ENCODE results near the gene NOBOX.
"Not testable (repeated sequence)": the region's sequence is repeated elsewhere in the genome, so short reads cannot be mapped to it uniquely, and the experiment has no call there.

Gene NOBOX

GRCh38 chr7:144403649-144404061, at the start of gene NOBOX:
NOBOX (minus strand) TSS chr7:144403693.
- no peak for DNase-seq

- DNase-seq: no peak
These were observed 48.6 kb upstream of the NOBOX start for GRCh38 chr7:144452064-144452463.

- DNase-seq: no peak
These were observed 42.1 kb upstream of the NOBOX start for GRCh38 chr7:144445590-144445989.

- peak; percentile 35 for DNase-seq
These were observed 36.3 kb upstream of the NOBOX start for GRCh38 chr7:144439717-144440205.

GRCh38 chr7:144438759-144439158, 35.3 kb upstream of the NOBOX start:
- no peak for DNase-seq

- peak; percentile 40 for DNase-seq
These were observed 34.1 kb upstream of the NOBOX start for GRCh38 chr7:144437370-144438191.

GRCh38 chr7:144436500-144436899, 33.0 kb upstream of the NOBOX start:
- DNase-seq: no peak

- DNase-seq: no peak
These were observed 24.9 kb upstream of the NOBOX start for GRCh38 chr7:144428431-144428830.

- DNase-seq: not testable (repeated sequence)
These were observed 24.0 kb upstream of the NOBOX start for GRCh38 chr7:144427539-144427938.

- DNase-seq: not testable (repeated sequence)
These were observed 15.4 kb upstream of the NOBOX start for GRCh38 chr7:144418931-144419330.

- no peak for DNase-seq
These were observed 12.8 kb upstream of the NOBOX start for GRCh38 chr7:144416341-144416740.

- DNase-seq: no peak
These were observed 12.4 kb upstream of the NOBOX start for GRCh38 chr7:144415858-144416257.

- DNase-seq: no peak
These were observed 11.3 kb upstream of the NOBOX start for GRCh38 chr7:144414815-144415214.

- DNase-seq: no peak
These were observed 6.9 kb upstream of the NOBOX start for GRCh38 chr7:144410441-144410840.

- no peak for DNase-seq
These were observed 4.6 kb upstream of the NOBOX start for GRCh38 chr7:144408121-144408520.

GRCh38 chr7:144407266-144407931, 3.9 kb upstream of the NOBOX start:
- DNase-seq: no peak

- no peak for DNase-seq
These were observed 1.5 kb upstream of the NOBOX start for GRCh38 chr7:144404946-144405345.

GRCh38 chr7:144403102-144403501, 391 bp downstream of the NOBOX start:
- no peak for DNase-seq

- DNase-seq: no peak
These were observed 2.0 kb downstream of the NOBOX start for GRCh38 chr7:144401490-144401889.

- DNase-seq: no peak
These were observed 3.5 kb downstream of the NOBOX start for GRCh38 chr7:144399946-144400345.

- no peak for DNase-seq
These were observed 4.6 kb downstream of the NOBOX start for GRCh38 chr7:144398911-144399310.

GRCh38 chr7:144398291-144398690, 5.2 kb downstream of the NOBOX start:
- no peak for DNase-seq

- no peak for DNase-seq
These were observed 6.4 kb downstream of the NOBOX start for GRCh38 chr7:144397086-144397485.

- peak; percentile 31 for DNase-seq
These were observed 11.7 kb downstream of the NOBOX start for GRCh38 chr7:144391823-144392255.
